IMR-90 (cell line): ENCODE data around the gene SGSM2. TPM values are rescaled to one million over a fixed set of nuclear protein-coding genes. Genes with fewer than 3 reads are reported as not detected.

ENCODE experiments used
- ATAC-seq: fragments of 200-7000 bp; cut with Tn5 transposase; 2 replicates; pipeline ENCODE4 v1.9.1; 2020; ENCODE audit warnings: low read depth, mild to moderate bottlenecking, moderate library complexity
- BruUV-seq: library from RNA; stranded (reverse); fragments of 400-500 nt; replicated peaks from 2 replicates; lab custom pipeline; 2021; lab: Mats Ljungman, UMichigan
- CTCF ChIA-PET: fragments of 300-600 bp; formaldehyde crosslinking; extraction: SDS; loops from one replicate; lab custom pipeline; 2021; ENCODE audit warnings: antibody characterized with exemption; lab: Yijun Ruan, JAX
- POLR2A ChIA-PET: fragments of 300-600 bp; sonication (Branson Sonifier 250); formaldehyde crosslinking; loops from one replicate; lab custom pipeline; 2022; ENCODE audit warnings: antibody characterized with exemption; ENCODE audit not compliant: unreplicated experiment; lab: Charles Lee
- DNase-seq: peaks from one replicate; pipeline ENCODE4 v3.0.0; 2013
- H2AFZ ChIP-seq: replicated peaks from 2 replicates; pipeline ENCODE3; 2013; ENCODE audit warnings: low read length, mild to moderate bottlenecking; ENCODE audit not compliant: poor library complexity
- H2AK5ac ChIP-seq: 2 replicates; pipeline ENCODE4 v1.6.1; 2013; ENCODE audit warnings: low read depth, low read length, inconsistent platforms
- H2AK9ac ChIP-seq: replicated peaks from 2 replicates; pipeline ENCODE3; 2013; ENCODE audit warnings: mild to moderate bottlenecking, low read depth, low read length, moderate library complexity; ENCODE audit not compliant: poor library complexity
- H2BK120ac ChIP-seq: 2 replicates; pipeline ENCODE4 v1.6.1; 2013; ENCODE audit warnings: low read depth, low read length, inconsistent platforms
- H2BK15ac ChIP-seq: 3 replicates; pipeline ENCODE4 v1.6.1; 2013; ENCODE audit warnings: low read depth, low read length, inconsistent platforms
- H2BK20ac ChIP-seq: 2 replicates; pipeline ENCODE4 v1.6.1; 2013; ENCODE audit warnings: low read depth, mild to moderate bottlenecking, inconsistent platforms, low read length, moderate library complexity
- H2BK5ac ChIP-seq: 2 replicates; pipeline ENCODE4 v1.6.1; 2013; ENCODE audit warnings: mild to moderate bottlenecking, low read depth, low read length, inconsistent platforms; ENCODE audit not compliant: poor library complexity, severe bottlenecking
- H3K14ac ChIP-seq: replicated peaks from 2 replicates; pipeline ENCODE4 v1.6.1; 2013; ENCODE audit warnings: low read depth, low read length, inconsistent platforms
- H3K18ac ChIP-seq: 2 replicates; pipeline ENCODE4 v1.6.1; 2013; ENCODE audit warnings: low read depth, low read length, control low read depth
- H3K23ac ChIP-seq: 2 replicates; pipeline ENCODE4 v1.6.1; 2013; ENCODE audit warnings: low read depth, low read length, inconsistent platforms
- H3K27ac ChIP-seq: 2 replicates; pipeline ENCODE4 v1.5.1; 2013; ENCODE audit warnings: mild to moderate bottlenecking, control low read depth, low read length; ENCODE audit not compliant: insufficient read depth
- H3K27me3 ChIP-seq: 2 replicates; pipeline ENCODE4 v1.6.1; 2013; ENCODE audit warnings: low read length; ENCODE audit not compliant: control insufficient read depth, insufficient read depth
- H3K36me3 ChIP-seq: 2 replicates; pipeline ENCODE4 v1.6.1; 2013; ENCODE audit warnings: low read length, mixed read lengths; ENCODE audit not compliant: control insufficient read depth, insufficient read depth
- H3K4ac ChIP-seq: 2 replicates; pipeline ENCODE4 v1.6.1; 2013; ENCODE audit warnings: low read depth, low read length, inconsistent platforms
- H3K4me1 ChIP-seq: 2 replicates; pipeline ENCODE4 v1.6.1; 2013; ENCODE audit warnings: low read length, mixed read lengths; ENCODE audit not compliant: control insufficient read depth, insufficient read depth
- H3K4me2 ChIP-seq: 2 replicates; pipeline ENCODE4 v1.6.1; 2013; ENCODE audit warnings: low read depth, mild to moderate bottlenecking, control low read depth, low read length, moderate library complexity
- H3K4me3 ChIP-seq: 2 replicates; pipeline ENCODE4 v1.5.1; 2013; ENCODE audit warnings: low read depth, mild to moderate bottlenecking, control low read depth, low read length, moderate library complexity; ENCODE audit not compliant: insufficient read depth
- H3K56ac ChIP-seq: 2 replicates; pipeline ENCODE4 v1.6.1; 2013; ENCODE audit warnings: low read length, inconsistent platforms; ENCODE audit not compliant: insufficient read depth; ENCODE audit errors: extremely low read depth
- H3K79me1 ChIP-seq, 2 experiments: 2 replicates each; pipeline ENCODE4 v1.6.1; 2013; ENCODE audit warnings: low read length in 2 of 2, inconsistent platforms in 1 of 2, low read depth in 1 of 2
- H3K9ac ChIP-seq: 2 replicates; pipeline ENCODE4 v1.6.1; 2013; ENCODE audit warnings: low read depth, low read length, control low read depth
- H3K9me1 ChIP-seq: 2 replicates; pipeline ENCODE4 v1.6.1; 2013; ENCODE audit warnings: low read length, inconsistent platforms; ENCODE audit not compliant: insufficient read depth
- H3K9me3 ChIP-seq: 2 replicates; pipeline ENCODE4 v1.6.1; 2013; ENCODE audit warnings: low read length; ENCODE audit not compliant: control insufficient read depth, insufficient read depth
- H4K20me1 ChIP-seq: 2 replicates; pipeline ENCODE4 v1.6.1; 2013; ENCODE audit warnings: low read length, inconsistent platforms; ENCODE audit not compliant: insufficient read depth
- H4K5ac ChIP-seq: 2 replicates; pipeline ENCODE4 v1.6.1; 2013; ENCODE audit warnings: mild to moderate bottlenecking, low read depth, low read length, control low read depth
- H4K8ac ChIP-seq, 2 experiments: 2 replicates each; pipeline ENCODE4 v1.6.1; 2013; ENCODE audit warnings: low read depth in 2 of 2, low read length in 2 of 2, control low read depth in 1 of 2, inconsistent platforms in 1 of 2
- H4K91ac ChIP-seq: 2 replicates; pipeline ENCODE4 v1.6.1; 2013; ENCODE audit warnings: low read depth, low read length, inconsistent platforms; ENCODE audit not compliant: insufficient read depth
- BHLHE40 ChIP-seq: fragments of 150-350 bp; IDR thresholded peaks from 2 replicates; pipeline ENCODE4 v1.6.1; 2016; ENCODE audit warnings: mild to moderate bottlenecking, low read depth, low read length
- CHD1 ChIP-seq: IDR thresholded peaks from 2 replicates; pipeline ENCODE4 v1.6.1; 2012; ENCODE audit warnings: low read depth, low read length, improper control_type of control experiment
- CTCF ChIP-seq: conservative IDR thresholded peaks from 2 replicates; pipeline ENCODE4 v1.5.1; 2012; ENCODE audit warnings: mild to moderate bottlenecking, low read depth, low read length, improper control_type of control experiment
- MAFK ChIP-seq: IDR thresholded peaks from 2 replicates; pipeline ENCODE4 v1.6.1; 2012; ENCODE audit warnings: low read depth, low read length, improper control_type of control experiment
- MAZ ChIP-seq: IDR thresholded peaks from 2 replicates; pipeline ENCODE4 v1.6.1; 2012; ENCODE audit warnings: low read depth, mild to moderate bottlenecking, low read length, improper control_type of control experiment, moderate library complexity, borderline replicate concordance
- POLR2A ChIP-seq: IDR thresholded peaks from 2 replicates; pipeline ENCODE4 v1.6.1; 2012; ENCODE audit warnings: mild to moderate bottlenecking, low read depth, low read length
- RAD21 ChIP-seq: IDR thresholded peaks from 2 replicates; pipeline ENCODE4 v1.6.1; 2012; ENCODE audit warnings: low read length, improper control_type of control experiment
- RCOR1 ChIP-seq: IDR thresholded peaks from 2 replicates; pipeline ENCODE4 v1.6.1; 2012; ENCODE audit warnings: mild to moderate bottlenecking, low read length, improper control_type of control experiment; ENCODE audit not compliant: insufficient replicate concordance
- RFX5 ChIP-seq: IDR thresholded peaks from 2 replicates; pipeline ENCODE4 v1.8.0; 2012; ENCODE audit warnings: low read depth, mild to moderate bottlenecking, low read length, moderate library complexity
- SMC3 ChIP-seq: fragments of 150-350 bp; IDR thresholded peaks from 2 replicates; pipeline ENCODE4 v1.6.1; 2016; ENCODE audit warnings: low read depth, mild to moderate bottlenecking, antibody characterized with exemption, low read length, moderate library complexity
- WGBS, 2 experiments: methylation state at CpG; one replicate each; pipeline versions ENCODE4 v1.1.5 to v1.1.7; 2013; ENCODE audit warnings: missing lambda C conversion rate in 2 of 2; ENCODE audit not compliant: insufficient read length in 1 of 2; ENCODE audit errors: extremely low coverage in 2 of 2; 5-methylcytosine and 5-hydroxymethylcytosine counted together
- dilution Hi-C: fragments of 300-500 bp; cut with HindIII; formaldehyde crosslinking; loops from one replicate; pipeline ENCODE4 v1.14.3; 2018; ENCODE audit warnings: low sequenced_read_pairs; ENCODE audit not compliant: unreplicated experiment
- in situ Hi-C: fragments of 300-500 bp; cut with MboI; formaldehyde crosslinking; loops from 3 replicates; pipeline ENCODE4 v1.14.3; 2019; ENCODE audit warnings: low sequenced_read_pairs, inconsistent platforms, mixed read lengths
- intact Hi-C: fragments of 100-400 bp; cut with micrococcal nuclease; formaldehyde crosslinking; loops from 2 replicates; pipeline ENCODE4 v1.10.0; 2022
- polyA plus RNA-seq, 3 experiments: library from polyadenylated mRNA; depleted of rRNA; stranded (reverse); fragments of >200 nt; gene quantifications; 2 replicates each; pipeline ENCODE4 v1.2.3, GENCODE V29; 2012; ENCODE audit warnings: low replicate concordance in 1 of 3
- total RNA-seq: library from RNA; depleted of rRNA; stranded (reverse); fragments of >200 nt; gene quantifications from 2 replicates; pipeline ENCODE4 v1.2.3, GENCODE V29; 2012

The SGSM2 gene
- total and polyA plus RNA-seq, 2 of the 4 experiments (the other 2 are of a cell fraction) = 13.6 to 81.2 TPM

- DNase-seq (no peak), ATAC-seq (no peak)
- Histone ChIP-seq H4K91ac (no peak overlapping the region), H2BK120ac (no peak overlapping the region), H3K4me2 (no peak overlapping the region), H3K18ac (no peak overlapping the region), H3K9me1 (0 out of 2 replicates have a peak, but pooled peaks cover 3% of the 10 kb centered on the region), H3K56ac (no peak overlapping the region), H3K23ac (no peak overlapping the region), H2BK5ac (no peak overlapping the region), H2AFZ (no peak overlapping the region), H2AK9ac (no peak overlapping the region), H4K5ac (no peak overlapping the region), H2BK15ac (no peak overlapping the region), H4K20me1 (no peaks in the 10 kb centered on the region; the same call in 1 of the 2 replicates), H2AK5ac (no peak overlapping the region), H3K9ac (no peak overlapping the region), H3K79me1 (no peaks in the 10 kb centered on the region), H3K4me3 (no peak overlapping the region), H3K36me3 (peaks cover 41% of the 10 kb centered on the region), H3K4me1 (no peaks in the 10 kb centered on the region), H3K14ac (no peak overlapping the region), H3K27me3 (no peaks in the 10 kb centered on the region), H4K8ac (no peak overlapping the region), H3K27ac (no peak overlapping the region), H3K9me3 (no peaks in the 10 kb centered on the region), H3K4ac (no peak overlapping the region), H2BK20ac (no peak overlapping the region)
- WGBS, 2 experiments = 92% methylated on average over 8 of the region's 26 CpGs; no CpG with 5 or more reads in 1 of the 2 experiments
- CTCF ChIA-PET = no interaction called here
- dilution Hi-C loops = no loop called here
- POLR2A ChIA-PET = no interaction called here
- intact Hi-C loops = no loop called here
- in situ Hi-C loops = no loop called here
- TF ChIP-seq CHD1 (no peak), RFX5 (no peak), BHLHE40 (no peak), MAFK (no peak), MAZ (no peak), RAD21 (no peak), SMC3 (no peak), POLR2A (no peak), RCOR1 (no peak), CTCF (no peak)
- no TSS peak for BruUV-seq
These were observed 34.9 kb downstream of the SGSM2 start for GRCh38 chr17:2372180-2372579.
